OCI-LY3 (cell line): Measurements from ENCODE around the gene ARPC2.
A peak's percentile ranks its signal among the peaks of the same experiment; 100 is the strongest.

Experiments
- H2AFZ ChIP-seq: fragments of 200-600, 300-600 bp; shearing (Covaris generic); 2 replicates; pipeline ENCODE4 v1.6.0; 2014; ENCODE audit warnings: antibody characterized with exemption, low read depth, low read length
- H3K27ac ChIP-seq: fragments of 200-600, 300-600 bp; sonication (generic); 2 replicates; pipeline ENCODE4 v1.5.1; 2014; ENCODE audit warnings: mild to moderate bottlenecking, low read length, moderate library complexity, mixed read lengths
- H3K27me3 ChIP-seq: fragments of 200-600, 300-600 bp; sonication (generic); 2 replicates; pipeline ENCODE4 v1.6.1; 2014; ENCODE audit warnings: low read depth, low read length, mixed read lengths
- H3K36me3 ChIP-seq: fragments of 200-600, 300-600 bp; sonication (generic); replicated peaks from 2 replicates; pipeline ENCODE3; 2014; ENCODE audit warnings: low read depth, low read length, mixed read lengths
- H3K4me1 ChIP-seq: fragments of 300-600, 200-600 bp; sonication (generic); 2 replicates; pipeline ENCODE4 v1.6.1; 2014; ENCODE audit warnings: low read length, mixed read lengths
- H3K4me2 ChIP-seq: fragments of 200-600, 300-600 bp; sonication (generic); 2 replicates; pipeline ENCODE4 v1.6.1; 2014; ENCODE audit warnings: low read length, mixed read lengths
- H3K4me3 ChIP-seq: fragments of 300-600, 200-600 bp; sonication (generic); 2 replicates; pipeline ENCODE4 v1.5.1; 2014; ENCODE audit warnings: antibody characterized with exemption, mild to moderate bottlenecking, low read length, moderate library complexity
- H3K79me2 ChIP-seq: fragments of 300-600, 200-600 bp; shearing (Covaris generic); 2 replicates; pipeline ENCODE4 v1.6.1; 2014; ENCODE audit warnings: mild to moderate bottlenecking, low read length, mixed read lengths
- H3K9ac ChIP-seq: fragments of 300-600, 200-600 bp; shearing (Covaris generic); 2 replicates; pipeline ENCODE4 v1.6.0; 2014; ENCODE audit warnings: mild to moderate bottlenecking, low read length, moderate library complexity
- H3K9me3 ChIP-seq: fragments of 200-600, 300-600 bp; shearing (Covaris generic); 2 replicates; pipeline ENCODE4 v1.6.1; 2014; ENCODE audit warnings: low read length, mixed read lengths; ENCODE audit not compliant: insufficient read depth
- H4K20me1 ChIP-seq: fragments of 200-600, 300-600 bp; sonication (generic); 2 replicates; pipeline ENCODE4 v1.6.1; 2016; ENCODE audit warnings: low read length, mixed read lengths; ENCODE audit not compliant: insufficient read depth
- EZH2phosphoT487 ChIP-seq: fragments of 200-600 bp; shearing (Covaris generic); IDR thresholded peaks from 2 replicates; pipeline ENCODE4 v1.6.1; 2018; ENCODE audit warnings: antibody characterized with exemption, mixed run types, low read depth
- TF ChIP-seq, protein P1 (sequence below): fragments of 200-600, 300-600 bp; sonication (generic); IDR thresholded peaks from 2 replicates; pipeline ENCODE4 v1.5.1; 2014; ENCODE audit warnings: antibody characterized with exemption, low read length, low read depth

The ARPC2 gene

DNA sequence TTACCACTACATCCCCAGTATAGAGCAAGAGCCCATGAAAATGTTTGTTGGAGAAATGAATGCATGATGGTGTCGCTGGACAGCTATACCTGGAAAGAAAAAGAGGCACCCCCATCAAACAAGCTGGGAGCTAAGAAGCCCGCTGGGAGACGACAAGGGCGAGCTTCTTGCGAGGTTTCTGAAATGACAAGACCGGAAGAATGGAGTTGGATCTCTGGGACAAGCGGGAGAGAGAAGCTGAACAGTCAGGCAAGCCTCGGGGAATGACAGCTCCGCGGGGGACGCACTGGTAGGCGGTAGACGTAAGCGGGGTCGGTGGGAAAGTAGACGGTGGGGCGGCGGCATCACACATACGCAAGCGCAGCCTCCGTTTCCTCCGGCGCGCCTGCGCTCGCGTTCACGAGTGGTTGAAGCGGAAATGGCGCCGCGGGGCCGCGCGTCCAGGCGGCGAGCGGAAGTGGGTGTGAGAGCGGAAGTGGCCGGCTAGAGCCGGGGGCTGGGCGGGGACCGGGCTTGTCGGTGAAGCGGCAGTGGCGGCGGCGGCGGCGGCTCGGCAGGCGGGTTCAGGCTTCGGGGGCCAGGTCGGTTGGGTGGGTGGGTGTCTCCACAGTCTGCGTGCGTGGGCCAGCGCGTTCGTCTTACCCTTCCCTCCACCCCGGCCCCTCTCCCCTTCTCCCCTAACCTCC lies at the start of gene ARPC2:
TSS of gene ARPC2 (plus strand) at position 516 of the 686 bp plus-strand sequence. CDS start 282 bp downstream, outside the sequence.
- no peak for TF ChIP-seq EZH2phosphoT487
- TF ChIP-seq, protein P1, sequence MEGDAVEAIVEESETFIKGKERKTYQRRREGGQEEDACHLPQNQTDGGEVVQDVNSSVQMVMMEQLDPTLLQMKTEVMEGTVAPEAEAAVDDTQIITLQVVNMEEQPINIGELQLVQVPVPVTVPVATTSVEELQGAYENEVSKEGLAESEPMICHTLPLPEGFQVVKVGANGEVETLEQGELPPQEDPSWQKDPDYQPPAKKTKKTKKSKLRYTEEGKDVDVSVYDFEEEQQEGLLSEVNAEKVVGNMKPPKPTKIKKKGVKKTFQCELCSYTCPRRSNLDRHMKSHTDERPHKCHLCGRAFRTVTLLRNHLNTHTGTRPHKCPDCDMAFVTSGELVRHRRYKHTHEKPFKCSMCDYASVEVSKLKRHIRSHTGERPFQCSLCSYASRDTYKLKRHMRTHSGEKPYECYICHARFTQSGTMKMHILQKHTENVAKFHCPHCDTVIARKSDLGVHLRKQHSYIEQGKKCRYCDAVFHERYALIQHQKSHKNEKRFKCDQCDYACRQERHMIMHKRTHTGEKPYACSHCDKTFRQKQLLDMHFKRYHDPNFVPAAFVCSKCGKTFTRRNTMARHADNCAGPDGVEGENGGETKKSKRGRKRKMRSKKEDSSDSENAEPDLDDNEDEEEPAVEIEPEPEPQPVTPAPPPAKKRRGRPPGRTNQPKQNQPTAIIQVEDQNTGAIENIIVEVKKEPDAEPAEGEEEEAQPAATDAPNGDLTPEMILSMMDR, result no peak
- peak within 1 kb of the TSS; percentile 100 for H3K9ac ChIP-seq
- H3K27ac ChIP-seq, result peak within 1 kb of the TSS; percentile 100
- H3K36me3 ChIP-seq, result peaks cover 33% of the 10 kb centered on the region
- H3K79me2 ChIP-seq, result peaks cover 52% of the 10 kb centered on the region
- H3K4me3 ChIP-seq, result peak within 1 kb of the TSS; percentile 97
- H2AFZ ChIP-seq, result peak within 1 kb of the TSS; percentile 55; the same call in 1 of the 2 replicates
- H3K27me3 ChIP-seq, result no peaks in the 10 kb centered on the region
- H4K20me1 ChIP-seq, result peaks cover 20% of the 10 kb centered on the region
- H3K4me2 ChIP-seq, result peak within 1 kb of the TSS; percentile 97
- peaks cover 36% of the 10 kb centered on the region for H3K4me1 ChIP-seq
- H3K9me3 ChIP-seq, result no peaks in the 10 kb centered on the region

DNA sequence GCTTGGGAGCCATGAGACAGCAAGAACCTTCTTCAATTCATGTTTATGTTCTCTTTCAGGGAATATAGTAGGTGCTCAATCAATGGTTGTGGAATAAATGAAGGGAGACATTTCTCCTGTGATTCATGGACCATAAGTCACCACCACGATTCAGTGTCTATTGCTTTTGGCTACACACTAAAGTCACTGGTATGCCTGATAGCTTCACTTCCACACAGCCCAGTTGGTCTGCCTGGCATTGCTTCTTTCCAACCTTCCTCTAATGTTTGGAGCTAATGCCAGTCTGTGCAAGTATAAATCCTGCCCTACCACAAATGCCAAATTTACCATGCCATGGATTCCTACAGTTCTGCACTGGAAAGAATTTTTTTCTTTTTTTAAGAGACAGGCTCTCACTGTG lies 49.0 kb upstream of the ARPC2 start:
- H2AFZ ChIP-seq, result no peak overlapping the region
- H3K27ac ChIP-seq, result no peak overlapping the region
- 0 out of 2 replicates have a peak, but pooled peaks cover 8% of the 10 kb centered on the region for H3K27me3 ChIP-seq
- no peak overlapping the region for H3K9ac ChIP-seq
- no peaks in the 10 kb centered on the region for H4K20me1 ChIP-seq
- peaks cover 3% of the 10 kb centered on the region for H3K4me1 ChIP-seq
- H3K79me2 ChIP-seq, result no peaks in the 10 kb centered on the region
- TF ChIP-seq, protein P1, result no peak
- no peak for TF ChIP-seq EZH2phosphoT487
- H3K4me3 ChIP-seq, result no peak overlapping the region
- H3K4me2 ChIP-seq, result no peak overlapping the region
- H3K36me3 ChIP-seq, result no peaks in the 10 kb centered on the region
- no peaks in the 10 kb centered on the region for H3K9me3 ChIP-seq

DNA sequence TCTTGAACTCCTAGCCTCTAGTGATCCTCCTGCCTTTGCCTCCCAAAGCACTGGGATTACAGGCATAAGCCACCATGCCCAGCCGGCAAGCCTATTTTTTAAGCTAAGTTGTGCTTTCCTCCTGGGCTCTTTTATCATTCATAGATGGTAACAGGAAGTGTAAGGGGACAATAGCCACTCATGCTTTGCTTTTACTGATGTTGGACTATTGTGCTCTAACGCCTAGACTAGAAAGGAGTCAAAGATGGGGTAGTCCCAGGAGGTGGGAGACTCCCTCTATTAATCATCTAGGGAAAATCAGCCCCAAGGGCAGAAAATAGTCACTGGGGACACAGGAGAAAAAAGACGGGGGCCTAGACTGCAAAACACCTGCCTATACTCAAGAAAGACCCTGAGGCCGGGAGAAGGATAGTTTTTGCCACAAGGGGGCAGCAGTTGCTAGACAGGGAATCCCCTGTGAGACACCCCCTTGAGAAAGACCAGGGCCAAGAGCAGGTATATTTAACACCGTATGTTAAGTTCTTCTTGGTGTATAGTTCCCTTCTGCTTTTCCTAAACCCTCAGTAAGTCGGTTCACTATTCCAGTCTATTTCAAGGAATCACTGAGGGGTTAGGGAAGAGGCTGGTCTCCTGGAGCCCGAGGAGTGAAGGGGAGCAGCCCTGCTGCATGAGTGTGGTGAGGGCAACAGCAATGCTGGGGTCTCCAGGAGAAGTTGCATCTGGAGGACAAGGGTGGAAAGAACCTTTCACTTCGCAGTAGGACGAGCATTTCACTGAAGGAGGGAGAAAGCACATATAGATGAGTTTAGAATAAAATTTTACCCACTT lies 48.1 kb upstream of the ARPC2 start:
- 0 out of 2 replicates have a peak, but pooled peaks cover 8% of the 10 kb centered on the region for H3K27me3 ChIP-seq
- TF ChIP-seq EZH2phosphoT487, result no peak
- TF ChIP-seq, protein P1, result peak; percentile 74
- H4K20me1 ChIP-seq, result no peaks in the 10 kb centered on the region
- no peaks in the 10 kb centered on the region for H3K9me3 ChIP-seq
- no peak overlapping the region for H3K9ac ChIP-seq
- no peak overlapping the region for H2AFZ ChIP-seq
- H3K36me3 ChIP-seq, result no peaks in the 10 kb centered on the region
- H3K27ac ChIP-seq, result no peak overlapping the region
- H3K4me3 ChIP-seq, result no peak overlapping the region
- H3K4me2 ChIP-seq, result peak overlapping the region; percentile 27; the same call in 1 of the 2 replicates
- no peaks in the 10 kb centered on the region for H3K79me2 ChIP-seq
- peaks cover 3% of the 10 kb centered on the region for H3K4me1 ChIP-seq
